ENCODE results near the gene SEC11A.

DNA sequence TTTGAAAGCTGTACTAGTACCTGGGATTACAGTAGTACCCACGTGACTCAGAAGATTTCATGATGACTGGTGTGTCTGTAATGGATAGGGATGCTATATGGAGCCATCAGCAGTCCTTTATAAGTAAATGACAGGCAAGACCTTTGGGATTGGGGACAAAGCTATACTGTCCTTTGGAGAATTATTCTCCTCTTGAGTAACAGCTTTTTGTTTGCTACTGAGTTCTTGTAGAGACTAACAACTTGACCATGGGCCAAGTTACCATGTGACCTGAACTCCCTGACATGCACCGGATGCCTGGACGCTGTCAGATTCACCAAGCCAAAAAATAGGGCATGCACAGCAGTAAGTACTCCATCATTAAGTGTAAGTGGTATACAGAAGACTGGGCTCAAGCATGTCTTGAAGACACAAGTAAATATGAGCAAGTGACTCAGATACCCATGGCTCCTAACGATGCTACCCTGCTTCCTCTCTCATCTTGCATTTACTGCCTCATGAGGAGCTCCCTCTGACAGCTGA, 12.9 kb downstream of the SEC11A start:
- TF ChIP-seq EZH2phosphoT487 (IDR thresholded peaks at IDR 0.05): no peak
- TF ChIP-seq, protein P1, sequence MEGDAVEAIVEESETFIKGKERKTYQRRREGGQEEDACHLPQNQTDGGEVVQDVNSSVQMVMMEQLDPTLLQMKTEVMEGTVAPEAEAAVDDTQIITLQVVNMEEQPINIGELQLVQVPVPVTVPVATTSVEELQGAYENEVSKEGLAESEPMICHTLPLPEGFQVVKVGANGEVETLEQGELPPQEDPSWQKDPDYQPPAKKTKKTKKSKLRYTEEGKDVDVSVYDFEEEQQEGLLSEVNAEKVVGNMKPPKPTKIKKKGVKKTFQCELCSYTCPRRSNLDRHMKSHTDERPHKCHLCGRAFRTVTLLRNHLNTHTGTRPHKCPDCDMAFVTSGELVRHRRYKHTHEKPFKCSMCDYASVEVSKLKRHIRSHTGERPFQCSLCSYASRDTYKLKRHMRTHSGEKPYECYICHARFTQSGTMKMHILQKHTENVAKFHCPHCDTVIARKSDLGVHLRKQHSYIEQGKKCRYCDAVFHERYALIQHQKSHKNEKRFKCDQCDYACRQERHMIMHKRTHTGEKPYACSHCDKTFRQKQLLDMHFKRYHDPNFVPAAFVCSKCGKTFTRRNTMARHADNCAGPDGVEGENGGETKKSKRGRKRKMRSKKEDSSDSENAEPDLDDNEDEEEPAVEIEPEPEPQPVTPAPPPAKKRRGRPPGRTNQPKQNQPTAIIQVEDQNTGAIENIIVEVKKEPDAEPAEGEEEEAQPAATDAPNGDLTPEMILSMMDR (IDR thresholded peaks at IDR 0.05): no peak

Data from neural progenitor cell (in vitro differentiated cells).